GM23338 (cell line): ENCODE results near the gene ANXA2R. TPM values are rescaled to one million over a fixed set of nuclear protein-coding genes. Genes with fewer than 3 reads are reported as not detected.
"Not testable (repeated sequence)": the region's sequence is repeated elsewhere in the genome, so short reads cannot be mapped to it uniquely, and the experiment has no call there.

Experiments used
- ATAC-seq: fragments of 200-7000 bp; cut with Tn5 transposase; 3 replicates; pipeline ENCODE4 v1.9.1; 2020
- DNase-seq: peaks from one replicate; pipeline ENCODE4 v3.0.0-alpha.2; 2015; ENCODE audit warnings: low spot score
- H2AFZ ChIP-seq: fragments of 200-600 bp; sonication (generic); 2 replicates; pipeline ENCODE4 v1.8.0; 2016; ENCODE audit warnings: antibody characterized with exemption, mild to moderate bottlenecking, moderate library complexity
- H3F3A ChIP-seq: fragments of 200-600 bp; sonication (generic); replicated peaks from 2 replicates; pipeline ENCODE4 v1.8.0; 2017; ENCODE audit warnings: antibody characterized with exemption, mixed run types, low read depth
- H3K27ac ChIP-seq: fragments of 200-600 bp; sonication (generic); 2 replicates; pipeline ENCODE4 v1.6.1; 2016; ENCODE audit warnings: low read depth
- H3K27me3 ChIP-seq: fragments of 200-600 bp; sonication (generic); 2 replicates; pipeline ENCODE4 v1.8.0; 2016; ENCODE audit warnings: mild to moderate bottlenecking, mixed run types, moderate library complexity; ENCODE audit not compliant: insufficient read depth
- H3K36me3 ChIP-seq: fragments of 200-600 bp; sonication (generic); 2 replicates; pipeline ENCODE4 v1.8.0; 2016; ENCODE audit warnings: mild to moderate bottlenecking; ENCODE audit not compliant: insufficient read depth
- H3K4me1 ChIP-seq: fragments of 200-600 bp; sonication (generic); 2 replicates; pipeline ENCODE4 v1.8.0; 2016; ENCODE audit warnings: mild to moderate bottlenecking, moderate library complexity; ENCODE audit not compliant: insufficient read depth
- H3K4me2 ChIP-seq: fragments of 200-600 bp; sonication (generic); 2 replicates; pipeline ENCODE4 v1.7.1; 2017; ENCODE audit warnings: mixed run types
- H3K4me3 ChIP-seq: fragments of 200-600 bp; sonication (generic); 2 replicates; pipeline ENCODE4 v1.6.1; 2016; ENCODE audit warnings: mixed run types
- H3K79me2 ChIP-seq: fragments of 200-600 bp; sonication (generic); replicated peaks from 2 replicates; pipeline ENCODE4 v1.8.0; 2017; ENCODE audit warnings: mild to moderate bottlenecking; ENCODE audit not compliant: insufficient read depth
- H3K9me2 ChIP-seq: fragments of 200-600 bp; sonication (generic); 2 replicates; pipeline ENCODE4 v1.8.0; 2017; ENCODE audit not compliant: insufficient read depth
- H4K20me1 ChIP-seq: fragments of 200-600 bp; sonication (generic); replicated peaks from 2 replicates; pipeline ENCODE4 v1.8.0; 2017; ENCODE audit warnings: mild to moderate bottlenecking; ENCODE audit not compliant: insufficient read depth
- H3K27ac Mint-ChIP-seq: 2 replicates; pipeline ENCODE4 v1.8.0; 2020; ENCODE audit warnings: inconsistent platforms, mild to moderate bottlenecking, moderate library complexity, mixed read lengths
- H3K27me3 Mint-ChIP-seq: 3 replicates; pipeline ENCODE4 v1.8.0; 2022; ENCODE audit warnings: low read depth, mild to moderate bottlenecking, moderate library complexity, mixed read lengths, inconsistent platforms; ENCODE audit not compliant: insufficient read depth, poor library complexity
- H3K36me3 Mint-ChIP-seq: 3 replicates; pipeline ENCODE4 v1.8.0; 2021; ENCODE audit warnings: low read depth, mild to moderate bottlenecking, inconsistent platforms, moderate library complexity, mixed read lengths
- H3K4me1 Mint-ChIP-seq: 3 replicates; pipeline ENCODE4 v1.8.0; 2020; ENCODE audit warnings: mild to moderate bottlenecking, inconsistent platforms, mixed read lengths
- H3K4me3 Mint-ChIP-seq: 3 replicates; pipeline ENCODE4 v1.8.0; 2021; ENCODE audit warnings: moderate library complexity, mild to moderate bottlenecking, inconsistent platforms, mixed read lengths
- H3K9me3 Mint-ChIP-seq: 3 replicates; pipeline ENCODE4 v1.8.0; 2020; ENCODE audit warnings: moderate library complexity, mild to moderate bottlenecking, inconsistent platforms, mixed read lengths
- JUNB ChIP-seq: IDR thresholded peaks from one replicate; pipeline ENCODE4 v1.6.1; 2016; ENCODE audit warnings: antibody characterized with exemption; ENCODE audit not compliant: unreplicated experiment
- polyA plus RNA-seq: library from polyadenylated mRNA; unstranded; fragments of >200 nt; fragmentation: Nextera tagmentation; extraction: Ambion mirVana; gene quantifications from 2 replicates; pipeline ENCODE4 v1.2.1, GENCODE V29; 2016
- total RNA-seq: library from RNA; depleted of rRNA; stranded (reverse); fragments of >200 nt; shearing (Covaris generic); gene quantifications from 2 replicates; pipeline ENCODE4 v1.2.3, GENCODE V29; 2014
- TF ChIP-seq, protein P1 (sequence below): fragments of 250-450 bp; sonication (Bioruptor Pico); IDR thresholded peaks from 2 replicates; pipeline ENCODE4 v1.5.0; 2020; ENCODE audit warnings: mild to moderate bottlenecking, moderate library complexity
- TF ChIP-seq, protein P2 (sequence below): IDR thresholded peaks from 2 replicates; pipeline ENCODE4 v1.6.1; 2016; ENCODE audit warnings: antibody characterized with exemption

Gene ANXA2R
- total and polyA plus RNA-seq, 2 experiments from 2014 or later = 0.21 TPM; not detected in 1

DNA sequence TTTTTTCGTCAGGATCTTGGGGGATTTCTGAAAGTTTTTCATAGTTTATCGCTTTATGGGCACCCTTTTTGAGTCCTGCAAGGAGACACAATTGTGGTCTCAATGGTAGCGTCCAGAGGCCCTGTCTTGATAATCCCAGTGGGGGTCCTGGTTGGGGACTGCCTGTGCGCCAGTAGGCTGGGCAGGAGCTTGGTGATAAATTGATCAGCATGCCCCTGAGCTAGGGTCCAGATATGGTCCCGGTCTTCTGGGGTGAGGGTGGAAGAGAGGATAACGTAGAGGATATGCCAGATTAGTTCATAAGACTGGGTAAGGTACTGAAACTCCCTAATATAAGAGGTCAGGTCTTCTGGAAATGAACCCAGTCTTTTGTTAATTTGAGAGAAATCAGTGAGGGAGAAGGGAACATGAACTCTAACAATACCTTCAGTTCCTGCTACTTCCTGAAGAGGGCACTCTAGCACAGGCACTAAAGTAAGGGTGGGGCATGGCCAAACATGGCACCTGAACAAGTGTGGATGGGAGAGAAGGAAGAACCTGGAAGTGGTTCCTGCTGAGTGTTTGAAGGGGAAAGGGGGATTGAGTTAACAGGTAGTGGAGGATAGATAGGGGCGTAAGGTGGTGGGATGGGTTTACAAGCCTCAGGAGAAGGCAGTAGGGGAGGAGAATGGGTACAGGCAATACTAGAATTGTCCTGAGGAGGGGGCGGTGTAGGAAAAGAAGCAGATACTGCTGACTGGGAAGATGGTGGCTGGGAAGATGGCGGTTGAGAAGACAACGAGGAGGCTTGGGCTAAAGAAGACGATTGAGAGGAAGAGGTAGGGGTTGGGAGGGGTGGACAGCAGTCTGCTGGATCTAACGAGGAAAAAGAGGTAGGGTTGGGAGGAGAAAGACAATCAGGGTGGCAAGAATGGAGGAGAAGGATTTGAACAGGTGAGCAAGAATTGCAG lies 33.8 kb upstream of the ANXA2R start (continued):
- TF ChIP-seq, protein P1, sequence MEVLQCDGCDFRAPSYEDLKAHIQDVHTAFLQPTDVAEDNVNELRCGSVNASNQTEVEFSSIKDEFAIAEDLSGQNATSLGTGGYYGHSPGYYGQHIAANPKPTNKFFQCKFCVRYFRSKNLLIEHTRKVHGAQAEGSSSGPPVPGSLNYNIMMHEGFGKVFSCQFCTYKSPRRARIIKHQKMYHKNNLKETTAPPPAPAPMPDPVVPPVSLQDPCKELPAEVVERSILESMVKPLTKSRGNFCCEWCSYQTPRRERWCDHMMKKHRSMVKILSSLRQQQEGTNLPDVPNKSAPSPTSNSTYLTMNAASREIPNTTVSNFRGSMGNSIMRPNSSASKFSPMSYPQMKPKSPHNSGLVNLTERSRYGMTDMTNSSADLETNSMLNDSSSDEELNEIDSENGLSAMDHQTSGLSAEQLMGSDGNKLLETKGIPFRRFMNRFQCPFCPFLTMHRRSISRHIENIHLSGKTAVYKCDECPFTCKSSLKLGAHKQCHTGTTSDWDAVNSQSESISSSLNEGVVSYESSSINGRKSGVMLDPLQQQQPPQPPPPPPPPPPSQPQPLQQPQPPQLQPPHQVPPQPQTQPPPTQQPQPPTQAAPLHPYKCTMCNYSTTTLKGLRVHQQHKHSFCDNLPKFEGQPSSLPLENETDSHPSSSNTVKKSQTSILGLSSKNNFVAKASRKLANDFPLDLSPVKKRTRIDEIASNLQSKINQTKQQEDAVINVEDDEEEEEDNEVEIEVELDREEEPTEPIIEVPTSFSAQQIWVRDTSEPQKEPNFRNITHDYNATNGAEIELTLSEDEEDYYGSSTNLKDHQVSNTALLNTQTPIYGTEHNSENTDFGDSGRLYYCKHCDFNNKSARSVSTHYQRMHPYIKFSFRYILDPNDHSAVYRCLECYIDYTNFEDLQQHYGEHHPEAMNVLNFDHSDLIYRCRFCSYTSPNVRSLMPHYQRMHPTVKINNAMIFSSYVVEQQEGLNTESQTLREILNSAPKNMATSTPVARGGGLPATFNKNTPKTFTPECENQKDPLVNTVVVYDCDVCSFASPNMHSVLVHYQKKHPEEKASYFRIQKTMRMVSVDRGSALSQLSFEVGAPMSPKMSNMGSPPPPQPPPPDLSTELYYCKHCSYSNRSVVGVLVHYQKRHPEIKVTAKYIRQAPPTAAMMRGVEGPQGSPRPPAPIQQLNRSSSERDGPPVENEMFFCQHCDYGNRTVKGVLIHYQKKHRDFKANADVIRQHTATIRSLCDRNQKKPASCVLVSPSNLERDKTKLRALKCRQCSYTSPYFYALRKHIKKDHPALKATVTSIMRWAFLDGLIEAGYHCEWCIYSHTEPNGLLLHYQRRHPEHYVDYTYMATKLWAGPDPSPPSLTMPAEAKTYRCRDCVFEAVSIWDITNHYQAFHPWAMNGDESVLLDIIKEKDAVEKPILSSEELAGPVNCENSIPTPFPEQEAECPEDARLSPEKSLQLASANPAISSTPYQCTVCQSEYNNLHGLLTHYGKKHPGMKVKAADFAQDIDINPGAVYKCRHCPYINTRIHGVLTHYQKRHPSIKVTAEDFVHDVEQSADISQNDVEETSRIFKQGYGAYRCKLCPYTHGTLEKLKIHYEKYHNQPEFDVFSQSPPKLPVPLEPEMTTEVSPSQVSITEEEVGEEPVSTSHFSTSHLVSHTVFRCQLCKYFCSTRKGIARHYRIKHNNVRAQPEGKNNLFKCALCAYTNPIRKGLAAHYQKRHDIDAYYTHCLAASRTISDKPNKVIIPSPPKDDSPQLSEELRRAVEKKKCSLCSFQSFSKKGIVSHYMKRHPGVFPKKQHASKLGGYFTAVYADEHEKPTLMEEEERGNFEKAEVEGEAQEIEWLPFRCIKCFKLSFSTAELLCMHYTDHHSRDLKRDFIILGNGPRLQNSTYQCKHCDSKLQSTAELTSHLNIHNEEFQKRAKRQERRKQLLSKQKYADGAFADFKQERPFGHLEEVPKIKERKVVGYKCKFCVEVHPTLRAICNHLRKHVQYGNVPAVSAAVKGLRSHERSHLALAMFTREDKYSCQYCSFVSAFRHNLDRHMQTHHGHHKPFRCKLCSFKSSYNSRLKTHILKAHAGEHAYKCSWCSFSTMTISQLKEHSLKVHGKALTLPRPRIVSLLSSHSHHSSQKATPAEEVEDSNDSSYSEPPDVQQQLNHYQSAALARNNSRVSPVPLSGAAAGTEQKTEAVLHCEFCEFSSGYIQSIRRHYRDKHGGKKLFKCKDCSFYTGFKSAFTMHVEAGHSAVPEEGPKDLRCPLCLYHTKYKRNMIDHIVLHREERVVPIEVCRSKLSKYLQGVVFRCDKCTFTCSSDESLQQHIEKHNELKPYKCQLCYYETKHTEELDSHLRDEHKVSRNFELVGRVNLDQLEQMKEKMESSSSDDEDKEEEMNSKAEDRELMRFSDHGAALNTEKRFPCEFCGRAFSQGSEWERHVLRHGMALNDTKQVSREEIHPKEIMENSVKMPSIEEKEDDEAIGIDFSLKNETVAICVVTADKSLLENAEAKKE (CRISPR knock-in tag) = 0 out of 2 replicates have a peak, but pooled peaks have one; percentile 19
- no peak for TF ChIP-seq JUNB
- TF ChIP-seq, protein P2, sequence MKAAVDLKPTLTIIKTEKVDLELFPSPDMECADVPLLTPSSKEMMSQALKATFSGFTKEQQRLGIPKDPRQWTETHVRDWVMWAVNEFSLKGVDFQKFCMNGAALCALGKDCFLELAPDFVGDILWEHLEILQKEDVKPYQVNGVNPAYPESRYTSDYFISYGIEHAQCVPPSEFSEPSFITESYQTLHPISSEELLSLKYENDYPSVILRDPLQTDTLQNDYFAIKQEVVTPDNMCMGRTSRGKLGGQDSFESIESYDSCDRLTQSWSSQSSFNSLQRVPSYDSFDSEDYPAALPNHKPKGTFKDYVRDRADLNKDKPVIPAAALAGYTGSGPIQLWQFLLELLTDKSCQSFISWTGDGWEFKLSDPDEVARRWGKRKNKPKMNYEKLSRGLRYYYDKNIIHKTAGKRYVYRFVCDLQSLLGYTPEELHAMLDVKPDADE = no peak

DNA sequence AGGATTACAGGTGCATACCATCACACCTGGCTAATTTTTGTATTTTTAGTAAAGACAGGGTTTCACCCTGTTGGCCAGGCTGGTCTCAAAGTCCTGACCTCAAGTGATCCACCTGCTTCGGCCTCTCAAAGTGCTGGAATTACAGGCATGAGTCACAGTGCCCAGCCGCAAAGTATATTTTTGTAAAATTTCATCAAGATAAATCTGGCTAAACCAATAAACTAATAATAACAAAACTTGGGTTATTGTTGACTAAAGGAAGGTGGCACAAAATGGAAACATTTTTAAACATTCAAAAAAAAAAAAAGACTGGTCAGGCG lies 29.2 kb upstream of the ANXA2R start:
- H3K79me2 ChIP-seq = peaks cover 12% of the 10 kb centered on the region
- H3K27ac ChIP-seq, H3K9me2 ChIP-seq, H4K20me1 ChIP-seq, ATAC-seq, H3K4me3 ChIP-seq, H2AFZ ChIP-seq, H3K4me3 Mint-ChIP-seq, H3K4me1 ChIP-seq, H3K36me3 ChIP-seq, H3K9me3 Mint-ChIP-seq, H3K4me2 ChIP-seq, DNase-seq, H3K27me3 ChIP-seq, H3F3A ChIP-seq, H3K27ac Mint-ChIP-seq: not testable (repeated sequence)
- peaks cover 24% of the 10 kb centered on the region for H3K36me3 Mint-ChIP-seq
- H3K27me3 Mint-ChIP-seq = peaks cover 10% of the 10 kb centered on the region
- peaks cover 20% of the 10 kb centered on the region; the same call in 2 of the 3 replicates for H3K4me1 Mint-ChIP-seq
